Endothelial cell of umbilical vein (primary cell): ENCODE results near the gene NEIL3. TPM values are rescaled to one million over a fixed set of nuclear protein-coding genes. Genes with fewer than 3 reads are reported as not detected.

Source experiments
- BruUV-seq: library from RNA; stranded (reverse); fragments of 400-500 nt; replicated peaks from 2 replicates; lab custom pipeline; 2021; lab: Mats Ljungman, UMichigan
- CTCF ChIA-PET: fragments of 300-600, 350-600 bp; sonication (Branson Sonifier 250); formaldehyde crosslinking; loops from one replicate; lab custom pipeline; 2021; ENCODE audit warnings: antibody characterized with exemption, inconsistent platforms; lab: Charles Lee
- POLR2A ChIA-PET: fragments of 300-600, 350-600 bp; sonication (Branson Sonifier 250); formaldehyde crosslinking; loops from one replicate; lab custom pipeline; 2021; ENCODE audit warnings: antibody characterized with exemption, inconsistent platforms; lab: Charles Lee
- DNase-seq: peaks from one replicate; pipeline ENCODE4 v3.0.0-alpha.2; 2011; ENCODE audit warnings: low read depth, low spot score
- FAIRE-seq: peaks from 2 replicates; lab custom pipeline; 2011; peaks lifted over from hg19 to GRCh38; lab: Jason Lieb, UNC
- H2AFZ ChIP-seq: 2 replicates; pipeline ENCODE4 v1.6.0; 2012; ENCODE audit warnings: low read depth, low read length, control low read depth, inconsistent platforms
- H3K27ac ChIP-seq: 2 replicates; pipeline ENCODE4 v1.5.1; 2011; ENCODE audit warnings: low read depth, mild to moderate bottlenecking, control low read depth, low read length, moderate library complexity; ENCODE audit not compliant: insufficient read depth
- H3K27me3 ChIP-seq, 2 experiments: 2 replicates each; pipeline versions ENCODE4 v1.6.0 to v1.6.1; 2011; ENCODE audit warnings: low read length in 2 of 2, mixed read lengths in 1 of 2; ENCODE audit not compliant: control insufficient read depth in 2 of 2, insufficient read depth in 2 of 2
- H3K36me3 ChIP-seq, 2 experiments: 2 replicates in 1 of 2; 3 replicates in 1 of 2; pipeline ENCODE4 v1.5.1; 2011; ENCODE audit warnings: low read length in 2 of 2, mild to moderate bottlenecking in 1 of 2, moderate library complexity in 1 of 2; ENCODE audit not compliant: control insufficient read depth in 2 of 2, insufficient read depth in 2 of 2; ENCODE audit errors: extremely low read depth in 1 of 2
- H3K4me1 ChIP-seq: 3 replicates; pipeline ENCODE4 v1.5.1; 2011; ENCODE audit warnings: mild to moderate bottlenecking, low read length; ENCODE audit not compliant: control insufficient read depth, insufficient read depth; ENCODE audit errors: extremely low read depth
- H3K4me2 ChIP-seq: 2 replicates; pipeline ENCODE4 v1.6.1; 2011; ENCODE audit warnings: low read length, control low read depth, mixed read lengths; ENCODE audit not compliant: insufficient read depth
- H3K4me3 ChIP-seq, 3 experiments: fragments of 200-600 bp in 1 of 3; sonication (generic), shearing (Covaris generic) in 1 of 3; replicated peaks in 1 of 3; 2 replicates each; pipeline ENCODE4 v1.5.1; 2011 to 2016; ENCODE audit warnings: control low read depth in 3 of 3, low read length in 3 of 3, mild to moderate bottlenecking in 2 of 3, inconsistent platforms in 1 of 3, low read depth in 1 of 3, moderate library complexity in 1 of 3; ENCODE audit not compliant: insufficient read depth in 1 of 3
- H3K79me2 ChIP-seq: 2 replicates; pipeline ENCODE4 v1.6.0; 2012; ENCODE audit warnings: low read length, inconsistent platforms; ENCODE audit not compliant: control insufficient read depth, insufficient read depth
- H3K9ac ChIP-seq: replicated peaks from 2 replicates; pipeline ENCODE3; 2011; ENCODE audit warnings: low read length, control low read depth; ENCODE audit not compliant: insufficient read depth; ENCODE audit errors: extremely low read depth
- H3K9me1 ChIP-seq: replicated peaks from 3 replicates; pipeline ENCODE4 v1.6.0; 2011; ENCODE audit warnings: mild to moderate bottlenecking, low read length; ENCODE audit not compliant: control insufficient read depth, insufficient read depth; ENCODE audit errors: extremely low read depth
- H3K9me3 ChIP-seq: replicated peaks from 2 replicates; pipeline ENCODE4 v1.5.1; 2012; ENCODE audit warnings: low read length, inconsistent platforms; ENCODE audit not compliant: control insufficient read depth, insufficient read depth
- H4K20me1 ChIP-seq: replicated peaks from 2 replicates; pipeline ENCODE3; 2011; ENCODE audit warnings: mild to moderate bottlenecking, low read length; ENCODE audit not compliant: control insufficient read depth, insufficient read depth; ENCODE audit errors: extremely low read depth
- EZH2 ChIP-seq: IDR thresholded peaks from 2 replicates; pipeline ENCODE4 v1.6.1; 2012; ENCODE audit warnings: borderline replicate concordance, low read depth, mild to moderate bottlenecking, moderate library complexity, low read length, inconsistent platforms; ENCODE audit not compliant: severe bottlenecking
- FOS ChIP-seq: IDR thresholded peaks from 2 replicates; pipeline ENCODE4 v1.6.1; 2011; ENCODE audit warnings: mild to moderate bottlenecking, low read length, moderate library complexity, borderline replicate concordance; ENCODE audit not compliant: insufficient read depth
- GATA2 ChIP-seq: IDR thresholded peaks from 2 replicates; pipeline ENCODE4 v1.7.0; 2011; ENCODE audit warnings: low read depth, mild to moderate bottlenecking, moderate library complexity, mixed read lengths, low read length; ENCODE audit not compliant: insufficient read length, insufficient read depth
- JUN ChIP-seq: IDR thresholded peaks from 2 replicates; pipeline ENCODE4 v1.6.1; 2011; ENCODE audit warnings: borderline replicate concordance, low read depth; ENCODE audit not compliant: insufficient read length, insufficient read depth
- MYC ChIP-seq: IDR thresholded peaks from one replicate; pipeline ENCODE4 v1.6.1; 2011; ENCODE audit warnings: mild to moderate bottlenecking, low read depth, low read length
- POLR2A ChIP-seq: IDR thresholded peaks from 2 replicates; pipeline ENCODE4 v1.6.1; 2012; ENCODE audit warnings: low read depth, mild to moderate bottlenecking, control low read depth, low read length
- POLR2AphosphoS5 ChIP-seq: IDR thresholded peaks from 2 replicates; pipeline ENCODE4 v1.6.1; 2012; ENCODE audit warnings: low read depth, mild to moderate bottlenecking, control low read depth, low read length, moderate library complexity; ENCODE audit not compliant: insufficient read depth
- dilution Hi-C: fragments of 300-500 bp; cut with MboI; formaldehyde crosslinking; loops from one replicate; pipeline ENCODE4 v1.15.0; 2019; ENCODE audit warnings: low sequenced_read_pairs; ENCODE audit not compliant: extremely low pct_ligation_motif_present
- intact Hi-C: fragments of 100-400 bp; cut with micrococcal nuclease; formaldehyde crosslinking; loops from one replicate; pipeline ENCODE4 v1.10.0; 2022
- polyA plus RNA-seq, 4 experiments: library from polyadenylated mRNA; depleted of rRNA in 3 of 4; stranded (reverse) in 3 of 4; unstranded in 1 of 4; fragments of >200 nt; gene quantifications; 2 replicates each; pipeline versions ENCODE4 v1.2.1 to v1.2.3, GENCODE V29; 2011 to 2012; ENCODE audit warnings: missing spikeins in 1 of 4
- total RNA-seq: library from RNA; stranded (reverse); gene quantifications from 2 replicates; pipeline ENCODE4 v1.2.3, GENCODE V29; 2021
- TF ChIP-seq, protein P1 (sequence below), 2 donors: IDR thresholded peaks; 1 replicate in 1 of 2; 2 replicates in 1 of 2; pipeline ENCODE4 v1.5.1; 2011; ENCODE audit warnings: low read length in 2 of 2, mild to moderate bottlenecking in 2 of 2, moderate library complexity in 2 of 2, control low read depth in 1 of 2, inconsistent platforms in 1 of 2, low read depth in 1 of 2; ENCODE audit not compliant: insufficient read depth in 1 of 2; ENCODE audit errors: extremely low read depth in 1 of 2
- TF ChIP-seq, protein P2 (sequence below): IDR thresholded peaks from 2 replicates; pipeline ENCODE4 v1.6.1; 2011; ENCODE audit not compliant: insufficient read depth, insufficient read length

The NEIL3 gene
- total and polyA plus RNA-seq, 2 donors (not counting 3 experiments of a cell fraction or from before 2014, with no cell fraction given), result 3.7 to 6.9 TPM

DNA sequence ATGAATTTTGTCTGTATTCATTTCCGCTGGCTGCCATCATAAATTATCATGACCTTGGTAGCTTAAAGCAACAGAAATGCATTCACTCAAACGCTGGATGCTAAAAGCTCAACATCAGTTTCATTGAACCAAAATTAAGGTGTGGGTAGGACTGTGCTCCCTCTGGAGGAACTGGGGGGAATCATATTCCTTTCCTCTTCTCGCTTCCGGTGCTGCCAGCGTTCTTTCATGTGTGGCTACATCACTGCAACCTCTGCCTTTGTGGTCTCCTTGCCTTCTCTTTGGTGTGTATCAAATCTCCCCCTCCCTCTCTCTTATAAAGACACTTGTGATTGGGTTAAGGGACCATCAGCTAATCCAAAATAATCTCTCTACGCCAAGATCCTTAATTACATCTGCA lies 39.5 kb downstream of the NEIL3 start:
- dilution Hi-C loops (no loop called here), intact Hi-C loops (no loop called here)
- H3K27me3 ChIP-seq, result no peaks in the 10 kb centered on the region
- H3K36me3 ChIP-seq, result no peaks in the 10 kb centered on the region
- H3K27ac ChIP-seq, result no peak overlapping the region
- H3K4me2 ChIP-seq, result no peak overlapping the region
- POLR2A ChIA-PET, result no interaction called here
- DNase-seq (no peak), FAIRE-seq (no peak)
- BruUV-seq, result no TSS peak
- CTCF ChIA-PET, result interaction anchor here (0.6 to 1.0 kb wide), 3 partner anchors 9 to 539 kb away, joined by 3 to 4 read pairs (median 3); no protein-coding TSS in a partner anchor
- no peak overlapping the region for H3K9ac ChIP-seq
- no peak overlapping the region for H3K4me3 ChIP-seq
- H3K4me1 ChIP-seq, result no peaks in the 10 kb centered on the region
- H2AFZ ChIP-seq, result no peak overlapping the region
- no peaks in the 10 kb centered on the region for H3K9me3 ChIP-seq
- H4K20me1 ChIP-seq, result no peaks in the 10 kb centered on the region
- TF ChIP-seq, protein P1, sequence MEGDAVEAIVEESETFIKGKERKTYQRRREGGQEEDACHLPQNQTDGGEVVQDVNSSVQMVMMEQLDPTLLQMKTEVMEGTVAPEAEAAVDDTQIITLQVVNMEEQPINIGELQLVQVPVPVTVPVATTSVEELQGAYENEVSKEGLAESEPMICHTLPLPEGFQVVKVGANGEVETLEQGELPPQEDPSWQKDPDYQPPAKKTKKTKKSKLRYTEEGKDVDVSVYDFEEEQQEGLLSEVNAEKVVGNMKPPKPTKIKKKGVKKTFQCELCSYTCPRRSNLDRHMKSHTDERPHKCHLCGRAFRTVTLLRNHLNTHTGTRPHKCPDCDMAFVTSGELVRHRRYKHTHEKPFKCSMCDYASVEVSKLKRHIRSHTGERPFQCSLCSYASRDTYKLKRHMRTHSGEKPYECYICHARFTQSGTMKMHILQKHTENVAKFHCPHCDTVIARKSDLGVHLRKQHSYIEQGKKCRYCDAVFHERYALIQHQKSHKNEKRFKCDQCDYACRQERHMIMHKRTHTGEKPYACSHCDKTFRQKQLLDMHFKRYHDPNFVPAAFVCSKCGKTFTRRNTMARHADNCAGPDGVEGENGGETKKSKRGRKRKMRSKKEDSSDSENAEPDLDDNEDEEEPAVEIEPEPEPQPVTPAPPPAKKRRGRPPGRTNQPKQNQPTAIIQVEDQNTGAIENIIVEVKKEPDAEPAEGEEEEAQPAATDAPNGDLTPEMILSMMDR (IDR thresholded peaks at IDR 0.05; ENCODE audit: extremely low read depth in 1 of 2, insufficient read depth in 1 of 2, low read depth in 1 of 2, low read length in 2 of 2), result no peak
- TF ChIP-seq FOS (no peak), MYC (no peak), GATA2 (no peak), POLR2AphosphoS5 (no peak), EZH2 (no peak), JUN (no peak), POLR2A (no peak)
- TF ChIP-seq, protein P2, sequence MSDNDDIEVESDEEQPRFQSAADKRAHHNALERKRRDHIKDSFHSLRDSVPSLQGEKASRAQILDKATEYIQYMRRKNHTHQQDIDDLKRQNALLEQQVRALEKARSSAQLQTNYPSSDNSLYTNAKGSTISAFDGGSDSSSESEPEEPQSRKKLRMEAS, result no peak
- no peaks in the 10 kb centered on the region for H3K9me1 ChIP-seq
- no peaks in the 10 kb centered on the region for H3K79me2 ChIP-seq
